ENCODE measurements around the gene PGAM2. TPM values are rescaled to one million over a fixed set of nuclear protein-coding genes. Genes with fewer than 3 reads are reported as not detected.

The PGAM2 gene
- total and polyA plus RNA-seq, 2 experiments from 2014 or later = 2.9 to 7.8 TPM

GRCh38 chr7:44058759-44059218 lies 6.6 kb downstream of the PGAM2 start:
- Histone ChIP-seq H3K4me1 (ENCODE audit: insufficient read depth) (peaks cover 7% of the 10 kb centered on the region), H3K4me2 (no peak overlapping the region), H3K79me2 (replicated peaks; ENCODE audit: insufficient read depth) (no peaks in the 10 kb centered on the region), H3F3A (replicated peaks; ENCODE audit: low read depth) (peaks cover 5% of the 10 kb centered on the region; the same call in 1 of the 2 replicates), H3K4me3 (no peak overlapping the region), H3K36me3 (ENCODE audit: insufficient read depth) (no peaks in the 10 kb centered on the region; the same call in 1 of the 2 replicates), H3K27ac (ENCODE audit: low read depth) (no peak overlapping the region), H3K27me3 (ENCODE audit: insufficient read depth) (no peaks in the 10 kb centered on the region), H4K20me1 (replicated peaks; ENCODE audit: insufficient read depth) (peaks cover 12% of the 10 kb centered on the region), H3K9me2 (ENCODE audit: insufficient read depth) (no peaks in the 10 kb centered on the region), H2AFZ (no peak overlapping the region)
- H3K36me3 Mint-ChIP-seq (ENCODE audit: low read depth) = peaks cover 55% of the 10 kb centered on the region
- H3K4me3 Mint-ChIP-seq = no peak overlapping the region
- no peak for DNase-seq (ENCODE audit: low spot score)
- TF ChIP-seq POLR2AphosphoS5 (IDR thresholded peaks at IDR 0.05; ENCODE audit: low read depth) = no peak
- TF ChIP-seq, protein P1, sequence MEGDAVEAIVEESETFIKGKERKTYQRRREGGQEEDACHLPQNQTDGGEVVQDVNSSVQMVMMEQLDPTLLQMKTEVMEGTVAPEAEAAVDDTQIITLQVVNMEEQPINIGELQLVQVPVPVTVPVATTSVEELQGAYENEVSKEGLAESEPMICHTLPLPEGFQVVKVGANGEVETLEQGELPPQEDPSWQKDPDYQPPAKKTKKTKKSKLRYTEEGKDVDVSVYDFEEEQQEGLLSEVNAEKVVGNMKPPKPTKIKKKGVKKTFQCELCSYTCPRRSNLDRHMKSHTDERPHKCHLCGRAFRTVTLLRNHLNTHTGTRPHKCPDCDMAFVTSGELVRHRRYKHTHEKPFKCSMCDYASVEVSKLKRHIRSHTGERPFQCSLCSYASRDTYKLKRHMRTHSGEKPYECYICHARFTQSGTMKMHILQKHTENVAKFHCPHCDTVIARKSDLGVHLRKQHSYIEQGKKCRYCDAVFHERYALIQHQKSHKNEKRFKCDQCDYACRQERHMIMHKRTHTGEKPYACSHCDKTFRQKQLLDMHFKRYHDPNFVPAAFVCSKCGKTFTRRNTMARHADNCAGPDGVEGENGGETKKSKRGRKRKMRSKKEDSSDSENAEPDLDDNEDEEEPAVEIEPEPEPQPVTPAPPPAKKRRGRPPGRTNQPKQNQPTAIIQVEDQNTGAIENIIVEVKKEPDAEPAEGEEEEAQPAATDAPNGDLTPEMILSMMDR (conservative IDR thresholded peaks at IDR 0.05; ENCODE audit: low read depth in 2 of 2) = no peak
- no peak for TF ChIP-seq STAT1 (IDR thresholded peaks at IDR 0.05; ENCODE audit: unreplicated experiment)
- no peak for TF ChIP-seq EZH2 (IDR thresholded peaks at IDR 0.05; ENCODE audit: low read depth, unreplicated experiment)
- no peak for TF ChIP-seq EZH2phosphoT487 (IDR thresholded peaks at IDR 0.05; ENCODE audit: unreplicated experiment)
- TF ChIP-seq NANOG (IDR thresholded peaks at IDR 0.05; ENCODE audit: borderline replicate concordance) = no peak
- TF ChIP-seq CREB1 (CRISPR knock-in tag; IDR thresholded peaks at IDR 0.05; ENCODE audit: low read depth) = no peak
- no peak for TF ChIP-seq ZNF114 (CRISPR knock-in tag; IDR thresholded peaks at IDR 0.05)
- TF ChIP-seq ZNF462 (CRISPR knock-in tag; IDR thresholded peaks at IDR 0.05) = no peak
- no peak for TF ChIP-seq ZNF331 (CRISPR knock-in tag; IDR thresholded peaks at IDR 0.05; ENCODE audit: low read depth)
- TF ChIP-seq REST (IDR thresholded peaks at IDR 0.05; ENCODE audit: unreplicated experiment) = no peak
- no peak for TF ChIP-seq JUNB (IDR thresholded peaks at IDR 0.05; ENCODE audit: unreplicated experiment)
- peaks cover 3% of the 10 kb centered on the region; the same call in 2 of the 3 replicates for H3K4me1 Mint-ChIP-seq
- H3K9me3 Mint-ChIP-seq = no peaks in the 10 kb centered on the region
- ATAC-seq = no peak
- H3K27me3 Mint-ChIP-seq (ENCODE audit: insufficient read depth, low read depth, poor library complexity) = peaks cover 4% of the 10 kb centered on the region
- no peak overlapping the region for H3K27ac Mint-ChIP-seq
